ENCODE results near the gene TADA2B.

DNA sequence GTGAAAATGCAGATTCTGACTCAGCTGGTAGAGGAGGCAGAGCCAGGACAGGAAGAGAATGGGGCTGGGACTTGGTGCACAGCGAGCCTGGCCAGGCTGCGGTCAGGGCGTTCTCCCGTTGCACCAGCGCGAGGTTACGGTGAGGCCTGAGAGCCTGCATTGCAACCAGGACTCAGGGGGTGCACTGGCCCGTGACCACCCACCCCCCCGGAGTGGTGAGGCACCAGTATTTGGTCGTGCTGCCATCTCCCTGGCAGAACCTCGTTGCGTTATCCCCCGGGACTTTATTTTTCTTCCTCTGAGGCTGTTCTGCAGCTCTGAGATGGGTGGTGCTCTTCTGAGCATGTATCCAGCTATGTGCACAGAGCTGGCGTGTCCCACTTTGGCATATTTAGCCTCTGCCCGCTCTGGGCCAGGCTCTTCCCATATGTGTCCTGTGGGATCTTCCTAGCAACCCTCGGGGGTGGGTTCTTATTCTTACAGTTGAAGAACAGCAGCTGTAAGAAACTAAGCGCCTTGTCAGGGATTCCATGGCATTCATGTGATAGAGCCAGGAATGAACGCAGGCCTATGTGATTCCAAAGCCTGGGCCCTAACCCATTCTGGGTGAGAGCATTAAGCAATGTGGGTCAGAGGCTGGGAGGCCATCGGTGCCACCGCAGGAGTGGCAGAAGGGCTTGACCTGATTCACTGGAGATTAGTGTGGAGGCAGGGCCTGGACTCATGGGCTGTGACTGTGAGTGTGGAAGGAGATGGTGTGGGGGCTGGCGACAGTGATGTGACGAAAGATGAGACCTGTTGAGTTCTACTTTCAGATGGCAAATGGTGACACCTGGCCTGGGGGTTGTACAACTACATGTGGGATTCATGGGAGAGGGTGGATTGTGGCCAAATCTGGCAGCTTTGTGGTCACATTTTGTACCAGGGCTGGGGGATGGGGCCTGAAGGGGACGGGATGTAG is 3.1 kb downstream of the TADA2B start:
- TF ChIP-seq, protein P1, sequence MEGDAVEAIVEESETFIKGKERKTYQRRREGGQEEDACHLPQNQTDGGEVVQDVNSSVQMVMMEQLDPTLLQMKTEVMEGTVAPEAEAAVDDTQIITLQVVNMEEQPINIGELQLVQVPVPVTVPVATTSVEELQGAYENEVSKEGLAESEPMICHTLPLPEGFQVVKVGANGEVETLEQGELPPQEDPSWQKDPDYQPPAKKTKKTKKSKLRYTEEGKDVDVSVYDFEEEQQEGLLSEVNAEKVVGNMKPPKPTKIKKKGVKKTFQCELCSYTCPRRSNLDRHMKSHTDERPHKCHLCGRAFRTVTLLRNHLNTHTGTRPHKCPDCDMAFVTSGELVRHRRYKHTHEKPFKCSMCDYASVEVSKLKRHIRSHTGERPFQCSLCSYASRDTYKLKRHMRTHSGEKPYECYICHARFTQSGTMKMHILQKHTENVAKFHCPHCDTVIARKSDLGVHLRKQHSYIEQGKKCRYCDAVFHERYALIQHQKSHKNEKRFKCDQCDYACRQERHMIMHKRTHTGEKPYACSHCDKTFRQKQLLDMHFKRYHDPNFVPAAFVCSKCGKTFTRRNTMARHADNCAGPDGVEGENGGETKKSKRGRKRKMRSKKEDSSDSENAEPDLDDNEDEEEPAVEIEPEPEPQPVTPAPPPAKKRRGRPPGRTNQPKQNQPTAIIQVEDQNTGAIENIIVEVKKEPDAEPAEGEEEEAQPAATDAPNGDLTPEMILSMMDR (IDR thresholded peaks at IDR 0.05 in 4 of 5, conservative IDR thresholded peaks at IDR 0.05 in 1 of 5) = no peak
- no peak for TF ChIP-seq POLR2A (IDR thresholded peaks at IDR 0.05)

Measured in gastrocnemius medialis (tissue), 4 donors.